Liver (tissue), 9 donors: ENCODE measurements around the gene TSEN2. TPM values are rescaled to one million over a fixed set of nuclear protein-coding genes. Genes with fewer than 3 reads are reported as not detected.

Experiments used
- DNase-seq: peaks from one replicate; pipeline ENCODE4 v3.0.0-alpha.2; 2017; ENCODE audit warnings: low spot score
- H3K27ac ChIP-seq, 2 donors: one replicate each; pipeline ENCODE4 v1.7.0; 2013; ENCODE audit warnings: inconsistent platforms in 2 of 2, low read length in 2 of 2, control low read depth in 1 of 2, low read depth in 1 of 2, mild to moderate bottlenecking in 1 of 2
- H3K27me3 ChIP-seq, 4 donors: one replicate each; pipeline versions ENCODE4 v1.6.1 to v1.7.0; 2013; ENCODE audit warnings: low read length in 3 of 4, inconsistent platforms in 1 of 4, mild to moderate bottlenecking in 1 of 4, moderate library complexity in 1 of 4; ENCODE audit not compliant: control insufficient read depth in 4 of 4, insufficient read depth in 4 of 4
- H3K36me3 ChIP-seq, 4 donors: one replicate each; pipeline versions ENCODE4 v1.6.1 to v1.7.0; 2013; ENCODE audit warnings: low read length in 3 of 4, mild to moderate bottlenecking in 3 of 4, low read depth in 1 of 4, moderate library complexity in 1 of 4; ENCODE audit not compliant: control insufficient read depth in 4 of 4, insufficient read depth in 3 of 4
- H3K4me1 ChIP-seq, 4 donors: one replicate each; pipeline versions ENCODE4 v1.6.1 to v1.7.0; 2013; ENCODE audit warnings: low read length in 3 of 4, mild to moderate bottlenecking in 3 of 4, moderate library complexity in 1 of 4; ENCODE audit not compliant: control insufficient read depth in 4 of 4, insufficient read depth in 4 of 4
- H3K4me3 ChIP-seq, 3 donors: one replicate each; pipeline versions ENCODE4 v1.6.1 to v1.7.0; 2013; ENCODE audit warnings: low read length in 3 of 3, control low read depth in 1 of 3, low read depth in 1 of 3, mild to moderate bottlenecking in 1 of 3
- H3K9ac ChIP-seq, 2 donors: one replicate each; pipeline ENCODE4 v1.7.0; 2013; ENCODE audit warnings: low read length in 2 of 2, mild to moderate bottlenecking in 2 of 2, moderate library complexity in 2 of 2, control low read depth in 1 of 2, low read depth in 1 of 2
- H3K9me3 ChIP-seq, 4 donors: one replicate each; pipeline versions ENCODE4 v1.6.1 to v1.7.0; 2013; ENCODE audit warnings: low read length in 3 of 4; ENCODE audit not compliant: control insufficient read depth in 4 of 4
- ATF3 ChIP-seq: IDR thresholded peaks from 2 replicates; pipeline ENCODE4 v1.6.1; 2016; ENCODE audit warnings: antibody characterized with exemption
- CTCF ChIP-seq: fragments of 150-350 bp; IDR thresholded peaks from 2 replicates; pipeline ENCODE4 v1.5.1; 2017; ENCODE audit warnings: improper control_type of control experiment, low read depth, low read length; ENCODE audit not compliant: missing input control
- EGR1 ChIP-seq, 2 donors: IDR thresholded peaks; 2 replicates each; pipeline ENCODE4 v1.6.1; 2016 to 2018; ENCODE audit warnings: antibody characterized with exemption in 2 of 2, low read depth in 2 of 2
- FOXA1 ChIP-seq: IDR thresholded peaks from 2 replicates; pipeline ENCODE4 v1.6.1; 2016; ENCODE audit warnings: antibody characterized with exemption
- FOXA2 ChIP-seq: IDR thresholded peaks from 2 replicates; pipeline ENCODE4 v1.6.1; 2016; ENCODE audit warnings: antibody characterized with exemption
- GABPA ChIP-seq, 2 donors: IDR thresholded peaks in 1 of 2; conservative IDR thresholded peaks in 1 of 2; 2 replicates each; pipeline ENCODE4 v1.6.1; 2016; ENCODE audit warnings: antibody characterized with exemption in 2 of 2, mild to moderate bottlenecking in 1 of 2, moderate library complexity in 1 of 2
- HNF4A ChIP-seq, 2 donors: conservative IDR thresholded peaks; 2 replicates each; pipeline ENCODE4 v1.6.1; 2016; ENCODE audit warnings: antibody characterized with exemption in 2 of 2, mild to moderate bottlenecking in 2 of 2
- HNF4G ChIP-seq: IDR thresholded peaks from 2 replicates; pipeline ENCODE4 v1.6.1; 2016; ENCODE audit warnings: antibody characterized with exemption
- JUND ChIP-seq, 2 donors: IDR thresholded peaks; 2 replicates each; pipeline ENCODE4 v1.6.1; 2016; ENCODE audit warnings: antibody characterized with exemption in 2 of 2
- NR2F2 ChIP-seq: IDR thresholded peaks from 2 replicates; pipeline ENCODE4 v1.6.1; 2016; ENCODE audit warnings: antibody characterized with exemption
- RAD21 ChIP-seq, 2 donors: IDR thresholded peaks; 2 replicates each; pipeline ENCODE4 v1.6.1; 2016; ENCODE audit warnings: antibody characterized with exemption in 2 of 2, mild to moderate bottlenecking in 2 of 2
- REST ChIP-seq: IDR thresholded peaks from 2 replicates; pipeline ENCODE4 v1.6.1; 2016; ENCODE audit warnings: antibody characterized with exemption, mild to moderate bottlenecking
- RXRA ChIP-seq, 2 donors: IDR thresholded peaks; 2 replicates each; pipeline ENCODE4 v1.6.1; 2017 to 2018; ENCODE audit warnings: antibody characterized with exemption in 2 of 2, mild to moderate bottlenecking in 1 of 2
- SP1 ChIP-seq: IDR thresholded peaks from 2 replicates; pipeline ENCODE4 v1.6.1; 2018; ENCODE audit warnings: antibody characterized with exemption, mild to moderate bottlenecking
- TAF1 ChIP-seq: conservative IDR thresholded peaks from 2 replicates; pipeline ENCODE4 v1.6.1; 2016; ENCODE audit warnings: antibody characterized with exemption, mild to moderate bottlenecking
- YY1 ChIP-seq: IDR thresholded peaks from 2 replicates; pipeline ENCODE4 v1.6.1; 2016; ENCODE audit warnings: antibody characterized with exemption, mild to moderate bottlenecking
- ZBTB33 ChIP-seq: IDR thresholded peaks from 2 replicates; pipeline ENCODE4 v1.6.1; 2016; ENCODE audit warnings: antibody characterized with exemption
- WGBS: extraction: QIAGEN DNeasy Blood & Tissue Kit; methylation state at CpG from one replicate; pipeline ENCODE4 v1.1.7; 2013; 5-methylcytosine and 5-hydroxymethylcytosine counted together
- polyA plus RNA-seq, 2 donors: library from polyadenylated mRNA; stranded (reverse) in 1 of 2; unstranded in 1 of 2; fragments of 200-250 nt in 1 of 2; fragments of >200 nt in 1 of 2; fragmentation: Nextera tagmentation in 1 of 2; extraction: Ambion mirVana in 1 of 2; gene quantifications; one replicate each; pipeline versions ENCODE4 v1.2.1 to v1.2.3, GENCODE V29; 2013 to 2015
- total RNA-seq, 2 donors: library from RNA; depleted of rRNA; stranded (reverse); fragments of >200 nt; gene quantifications; one replicate each; pipeline ENCODE4 v1.2.3, GENCODE V29; 2014
- TF ChIP-seq, protein P1 (sequence below): IDR thresholded peaks from 2 replicates; pipeline ENCODE4 v1.6.1; 2016; ENCODE audit warnings: antibody characterized with exemption
- donor health status: healthy.
- donor health status: healthy.
- donor health status: healthy.
- donor health status: healthy.
- donor health status: healthy.

TSEN2 gene
- total and polyA plus RNA-seq, 4 donors, result 4.1 to 14.1 (median 6.9) TPM

DNA sequence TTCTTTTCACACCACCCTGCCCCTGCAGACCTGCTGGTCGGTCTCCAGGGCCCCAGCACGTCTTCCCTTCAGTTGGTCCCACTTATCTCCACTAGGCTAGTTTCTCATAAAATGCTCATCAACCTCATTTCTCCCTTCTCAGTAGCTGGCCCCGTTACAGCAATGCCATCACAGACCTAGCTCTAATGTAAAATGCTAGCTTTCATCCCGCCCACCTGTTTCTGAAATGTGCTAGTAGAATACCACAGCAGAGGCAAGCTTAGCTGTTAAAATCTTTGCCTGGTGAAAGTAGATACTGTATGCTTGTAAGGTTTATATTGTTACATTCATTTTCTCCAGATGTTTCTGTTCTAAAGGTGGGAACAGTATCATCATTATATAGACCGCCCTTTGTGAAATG, 47.9 kb downstream of the TSEN2 start:
- WGBS, result 94% methylated on average over 5 of the region's 5 CpGs
- Histone ChIP-seq H3K4me3 (no peak overlapping the region), H3K27ac (no peak overlapping the region), H3K27me3 (no peaks in the 10 kb centered on the region), H3K36me3 (peaks cover 2 to 23% (median 11%) of the 10 kb centered on the region in 4 donors), H3K9me3 (no peaks in the 10 kb centered on the region), H3K4me1 (no peaks in the 10 kb centered on the region), H3K9ac (no peak overlapping the region)
- DNase-seq, result no peak
- TF ChIP-seq TAF1 (no peak), JUND (IDR thresholded peaks at IDR 0.05) (no peak), ATF3 (no peak), HNF4G (no peak), ZBTB33 (no peak), EGR1 (IDR thresholded peaks at IDR 0.05; ENCODE audit: low read depth in 2 of 2) (no peak), CTCF (no peak), HNF4A (conservative IDR thresholded peaks at IDR 0.05) (no peak), FOXA2 (no peak), RAD21 (IDR thresholded peaks at IDR 0.05) (no peak), RXRA (IDR thresholded peaks at IDR 0.05) (no peak), REST (no peak), FOXA1 (no peak), NR2F2 (no peak), YY1 (no peak), SP1 (no peak), GABPA (IDR thresholded peaks at IDR 0.05 in 1 of 2, conservative IDR thresholded peaks at IDR 0.05 in 1 of 2) (no peak)
- TF ChIP-seq, protein P1, sequence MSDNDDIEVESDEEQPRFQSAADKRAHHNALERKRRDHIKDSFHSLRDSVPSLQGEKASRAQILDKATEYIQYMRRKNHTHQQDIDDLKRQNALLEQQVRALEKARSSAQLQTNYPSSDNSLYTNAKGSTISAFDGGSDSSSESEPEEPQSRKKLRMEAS, result no peak
